ENCODE measurements around the gene KATNAL1. TPM values are rescaled to one million over a fixed set of nuclear protein-coding genes. Genes with fewer than 3 reads are reported as not detected.
A peak's percentile ranks its signal among the peaks of the same experiment; 100 is the strongest.

The KATNAL1 gene
- total RNA-seq, 1 donor from 2014 or later = 22.7 TPM

GRCh38 chr13:30338331-30338851 lies 31.0 kb upstream of the KATNAL1 start:
- Mint-ChIP-seq H3K27me3 (no peaks in the 10 kb centered on the region), H3K27ac (no peak overlapping the region), H3K4me3 (ENCODE audit: low read depth) (no peak overlapping the region), H3K36me3 (ENCODE audit: insufficient read depth) (no peaks in the 10 kb centered on the region), H3K4me1 (ENCODE audit: low read depth) (peaks cover 6% of the 10 kb centered on the region), H3K9me3 (ENCODE audit: low read depth) (no peaks in the 10 kb centered on the region)
- DNase-seq (ENCODE audit: low spot score, unreplicated experiment) = no peak
- no peak for TF ChIP-seq CTCF (IDR thresholded peaks at IDR 0.05; ENCODE audit: unreplicated experiment)

DNA sequence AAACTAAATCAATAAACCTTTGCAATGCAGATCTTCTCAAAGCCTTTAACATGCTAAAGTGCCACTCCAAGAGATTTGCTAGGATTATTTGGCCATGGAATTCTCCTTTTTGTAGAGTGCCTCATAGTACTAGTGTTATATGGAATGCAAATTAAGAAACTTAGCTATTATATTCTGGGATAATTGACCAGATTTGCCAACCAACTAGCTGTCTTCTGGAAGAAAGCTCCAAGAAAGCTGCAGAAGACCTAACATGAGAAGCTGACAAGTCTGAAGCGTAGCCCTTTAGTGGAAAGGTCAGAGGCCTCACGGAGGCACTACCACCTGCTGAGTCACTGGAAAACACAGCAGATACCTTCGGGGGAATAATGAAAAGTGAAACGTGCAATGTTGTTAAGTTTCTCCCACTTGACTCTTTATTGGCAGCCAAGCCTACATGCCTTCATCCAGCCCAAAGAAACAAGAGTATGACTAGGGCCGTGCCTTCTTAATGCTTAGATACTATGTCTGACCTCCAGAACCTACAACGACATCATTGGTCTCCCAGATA lies 29.8 kb upstream of the KATNAL1 start:
- no peak for TF ChIP-seq CTCF (IDR thresholded peaks at IDR 0.05; ENCODE audit: unreplicated experiment)
- Mint-ChIP-seq H3K4me1 (ENCODE audit: low read depth) (peaks cover 6% of the 10 kb centered on the region), H3K4me3 (ENCODE audit: low read depth) (no peak overlapping the region), H3K9me3 (ENCODE audit: low read depth) (no peaks in the 10 kb centered on the region), H3K27me3 (no peaks in the 10 kb centered on the region), H3K36me3 (ENCODE audit: insufficient read depth) (no peaks in the 10 kb centered on the region), H3K27ac (no peak overlapping the region)
- DNase-seq (ENCODE audit: low spot score, unreplicated experiment) = no peak

DNA sequence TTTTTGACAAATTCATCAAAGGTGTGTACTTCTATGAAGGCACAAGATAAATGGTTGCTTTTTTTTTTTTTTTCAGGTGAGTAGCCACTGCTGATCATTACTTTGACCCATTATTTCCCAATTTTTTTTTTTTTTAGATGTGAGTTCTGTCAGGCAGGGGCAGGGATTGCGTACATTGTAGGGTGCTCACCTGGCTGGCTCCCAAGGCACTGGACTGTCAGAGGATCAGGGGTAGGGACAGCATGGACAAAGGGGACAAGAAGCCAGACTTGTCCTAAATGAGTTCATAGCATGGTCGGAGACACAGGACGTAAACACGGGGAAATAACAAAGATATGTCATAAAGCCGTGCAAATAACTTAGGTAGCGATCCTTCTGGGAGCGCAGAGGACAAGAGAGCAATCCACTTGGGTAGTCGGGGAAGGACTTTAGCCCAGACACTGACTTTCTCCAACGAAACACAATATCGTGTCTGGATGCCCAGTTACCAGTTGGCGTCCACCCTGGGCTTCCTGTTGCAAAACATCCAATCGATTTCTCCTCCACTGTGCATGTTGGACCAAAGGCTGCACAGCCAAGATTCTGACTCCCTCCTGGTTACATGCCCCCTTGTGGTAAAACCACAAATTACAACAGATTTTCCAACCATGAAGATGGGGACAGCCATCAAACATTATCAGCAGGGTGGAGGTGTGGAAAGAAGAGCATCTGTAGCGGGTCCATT lies 27.5 kb upstream of the KATNAL1 start:
- H3K27me3 Mint-ChIP-seq = no peaks in the 10 kb centered on the region
- H3K9me3 Mint-ChIP-seq (ENCODE audit: low read depth) = no peaks in the 10 kb centered on the region
- no peak overlapping the region for H3K4me3 Mint-ChIP-seq (ENCODE audit: low read depth)
- no peaks in the 10 kb centered on the region for H3K36me3 Mint-ChIP-seq (ENCODE audit: insufficient read depth)
- no peak overlapping the region for H3K27ac Mint-ChIP-seq
- H3K4me1 Mint-ChIP-seq (ENCODE audit: low read depth) = peaks cover 5% of the 10 kb centered on the region
- no peak for DNase-seq (ENCODE audit: low spot score, unreplicated experiment)
- TF ChIP-seq CTCF (IDR thresholded peaks at IDR 0.05; ENCODE audit: unreplicated experiment) = peak; percentile 60

DNA sequence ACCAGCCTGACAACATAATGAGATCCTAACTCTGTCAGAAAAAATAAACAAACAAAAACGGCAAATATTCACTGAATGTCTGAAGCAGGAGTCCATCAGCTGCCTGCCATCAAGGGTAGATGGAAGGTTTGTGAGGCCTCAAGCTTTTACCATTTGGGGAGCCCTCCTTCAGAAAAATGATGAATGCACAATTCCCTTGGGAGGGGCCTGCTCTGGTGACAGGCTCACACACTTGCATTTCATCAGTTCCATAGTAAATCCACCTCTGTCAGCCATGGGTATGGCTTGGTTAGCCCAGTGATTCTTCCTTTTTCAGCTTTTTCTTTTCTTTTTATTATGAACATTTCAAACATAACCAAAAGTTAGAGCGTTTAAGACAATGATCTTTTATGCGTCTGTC lies 26.3 kb upstream of the KATNAL1 start:
- Mint-ChIP-seq H3K9me3 (ENCODE audit: low read depth) (no peaks in the 10 kb centered on the region), H3K27me3 (no peaks in the 10 kb centered on the region), H3K27ac (no peak overlapping the region), H3K36me3 (ENCODE audit: insufficient read depth) (no peaks in the 10 kb centered on the region), H3K4me1 (ENCODE audit: low read depth) (peaks cover 5% of the 10 kb centered on the region), H3K4me3 (ENCODE audit: low read depth) (no peak overlapping the region)
- no peak for DNase-seq (ENCODE audit: low spot score, unreplicated experiment)
- TF ChIP-seq CTCF (IDR thresholded peaks at IDR 0.05; ENCODE audit: unreplicated experiment) = no peak

- H3K27ac Mint-ChIP-seq = no peak overlapping the region
- H3K36me3 Mint-ChIP-seq (ENCODE audit: insufficient read depth) = no peaks in the 10 kb centered on the region
- DNase-seq (ENCODE audit: low spot score, unreplicated experiment) = no peak
- H3K4me1 Mint-ChIP-seq (ENCODE audit: low read depth) = peaks cover 5% of the 10 kb centered on the region
- TF ChIP-seq CTCF (IDR thresholded peaks at IDR 0.05; ENCODE audit: unreplicated experiment) = no peak
- H3K4me3 Mint-ChIP-seq (ENCODE audit: low read depth) = no peak overlapping the region
- H3K27me3 Mint-ChIP-seq = no peaks in the 10 kb centered on the region
- no peaks in the 10 kb centered on the region for H3K9me3 Mint-ChIP-seq (ENCODE audit: low read depth)
These were observed 25.2 kb upstream of the KATNAL1 start for GRCh38 chr13:30332456-30333143.
